K562 (cell line): Measurements from ENCODE around the gene SLC39A7. TPM values are rescaled to one million over a fixed set of nuclear protein-coding genes. Genes with fewer than 3 reads are reported as not detected.

Source experiments
- CUX1 ChIP-seq: fragments of 200-800 bp; sonication (Bioruptor generic); IDR thresholded peaks from 2 replicates; pipeline ENCODE4 v1.6.1; 2016; ENCODE audit warnings: missing genetic modification characterization, missing compliant biosample characterization
- ETS1 ChIP-seq: conservative IDR thresholded peaks from 2 replicates; pipeline ENCODE4 v1.6.1; 2011; ENCODE audit warnings: low read depth, mild to moderate bottlenecking, low read length; ENCODE audit not compliant: control insufficient read depth
- HDGF ChIP-seq: fragments of 450-650 bp; IDR thresholded peaks from 2 replicates; pipeline ENCODE4 v1.6.1; 2016
- HIVEP1 ChIP-seq: fragments of 250-450 bp; sonication (Bioruptor Pico); IDR thresholded peaks from 2 replicates; pipeline ENCODE4 v1.4.0; 2020; ENCODE audit warnings: mild to moderate bottlenecking
- MAZ ChIP-seq, 2 experiments: fragments of 450-650 bp in 1 of 2; sonication (generic) in 1 of 2; formaldehyde crosslinking; IDR thresholded peaks in 1 of 2; conservative IDR thresholded peaks in 1 of 2; 2 replicates each; pipeline versions ENCODE4 v1.4.0 to v1.5.0; 2020; ENCODE audit warnings: mild to moderate bottlenecking in 1 of 2, missing genetic modification reagents in 1 of 2
- NFE2L1 ChIP-seq: fragments of 450-650 bp; IDR thresholded peaks from 2 replicates; pipeline ENCODE4 v1.6.1; 2016; ENCODE audit warnings: missing genetic modification characterization, low read depth, mild to moderate bottlenecking, missing compliant biosample characterization, moderate library complexity, borderline replicate concordance
- RHOXF2B ChIP-seq: fragments of 250-450 bp; sonication (Bioruptor Pico); conservative IDR thresholded peaks from 2 replicates; pipeline ENCODE4 v1.5.1; 2021
- SAFB2 ChIP-seq: fragments of 200-400 bp; formaldehyde crosslinking; IDR thresholded peaks from 2 replicates; pipeline ENCODE4 v1.6.1; 2018; ENCODE audit warnings: borderline replicate concordance, low read length, low read depth, moderate library complexity; ENCODE audit not compliant: severe bottlenecking
- XRCC5 ChIP-seq: fragments of 200-400 bp; formaldehyde crosslinking; IDR thresholded peaks from 2 replicates; pipeline ENCODE4 v1.6.1; 2017; ENCODE audit warnings: low read depth, mild to moderate bottlenecking, low read length
- polyA plus RNA-seq, 8 experiments: library from polyadenylated mRNA; depleted of rRNA in 4 of 8; stranded (reverse) in 5 of 8; unstranded in 3 of 8; fragments of >200 nt; fragmentation: Nextera tagmentation in 2 of 8; fragmentation: Illumina TruSeq in 1 of 8; extraction: Ambion mirVana in 2 of 8; extraction: Trizol in 1 of 8; gene quantifications; 2 replicates each; pipeline versions ENCODE4 v1.2.1 to v1.2.3, GENCODE V29; 2011 to 2014; ENCODE audit warnings: inconsistent platforms in 1 of 8, missing spikeins in 1 of 8
- total RNA-seq, 7 experiments: library from RNA; depleted of rRNA in 6 of 7; stranded (reverse); fragments of >200 nt in 6 of 7; fragmentation: Illumina TruSeq in 2 of 7; extraction: Trizol in 2 of 7; gene quantifications; 2 replicates each; pipeline versions ENCODE4 v1.2.1 to v1.2.3, GENCODE V29; 2011 to 2021; ENCODE audit warnings: low replicate concordance in 1 of 7
- TF ChIP-seq, protein P1 (sequence below): fragments of 250-450 bp; sonication (Bioruptor Pico); IDR thresholded peaks from 2 replicates; pipeline ENCODE4 v1.4.0; 2020; ENCODE audit warnings: mild to moderate bottlenecking, moderate library complexity
- TF ChIP-seq, protein P2 (sequence below): sonication (generic); formaldehyde crosslinking; IDR thresholded peaks from 2 replicates; pipeline ENCODE4 v1.8.0; 2023; ENCODE audit warnings: missing genetic modification reagents, mild to moderate bottlenecking, borderline replicate concordance

The SLC39A7 gene
- total and polyA plus RNA-seq, 9 of the 15 experiments (the other 6 are each of a cell fraction or from before 2014, with no cell fraction given) = 21.7 to 169 (median 121) TPM

GRCh38 chr6:33199687-33200218 is 914 bp upstream of the SLC39A7 start (continued):
- TF ChIP-seq, protein P1, sequence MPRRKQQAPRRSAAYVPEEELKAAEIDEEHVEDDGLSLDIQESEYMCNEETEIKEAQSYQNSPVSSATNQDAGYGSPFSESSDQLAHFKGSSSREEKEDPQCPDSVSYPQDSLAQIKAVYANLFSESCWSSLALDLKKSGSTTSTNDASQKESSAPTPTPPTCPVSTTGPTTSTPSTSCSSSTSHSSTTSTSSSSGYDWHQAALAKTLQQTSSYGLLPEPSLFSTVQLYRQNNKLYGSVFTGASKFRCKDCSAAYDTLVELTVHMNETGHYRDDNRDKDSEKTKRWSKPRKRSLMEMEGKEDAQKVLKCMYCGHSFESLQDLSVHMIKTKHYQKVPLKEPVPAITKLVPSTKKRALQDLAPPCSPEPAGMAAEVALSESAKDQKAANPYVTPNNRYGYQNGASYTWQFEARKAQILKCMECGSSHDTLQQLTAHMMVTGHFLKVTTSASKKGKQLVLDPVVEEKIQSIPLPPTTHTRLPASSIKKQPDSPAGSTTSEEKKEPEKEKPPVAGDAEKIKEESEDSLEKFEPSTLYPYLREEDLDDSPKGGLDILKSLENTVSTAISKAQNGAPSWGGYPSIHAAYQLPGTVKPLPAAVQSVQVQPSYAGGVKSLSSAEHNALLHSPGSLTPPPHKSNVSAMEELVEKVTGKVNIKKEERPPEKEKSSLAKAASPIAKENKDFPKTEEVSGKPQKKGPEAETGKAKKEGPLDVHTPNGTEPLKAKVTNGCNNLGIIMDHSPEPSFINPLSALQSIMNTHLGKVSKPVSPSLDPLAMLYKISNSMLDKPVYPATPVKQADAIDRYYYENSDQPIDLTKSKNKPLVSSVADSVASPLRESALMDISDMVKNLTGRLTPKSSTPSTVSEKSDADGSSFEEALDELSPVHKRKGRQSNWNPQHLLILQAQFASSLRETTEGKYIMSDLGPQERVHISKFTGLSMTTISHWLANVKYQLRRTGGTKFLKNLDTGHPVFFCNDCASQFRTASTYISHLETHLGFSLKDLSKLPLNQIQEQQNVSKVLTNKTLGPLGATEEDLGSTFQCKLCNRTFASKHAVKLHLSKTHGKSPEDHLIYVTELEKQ (CRISPR knock-in tag) = no peak
- TF ChIP-seq SAFB2 (no peak), ETS1 (no peak), XRCC5 (no peak; the same call in 1 of the 2 replicates), HDGF (no peak), NFE2L1 (tag) (no peak), RHOXF2B (CRISPR knock-in tag) (no peak), CUX1 (CRISPR knock-in tag) (no peak), HIVEP1 (CRISPR knock-in tag) (no peak), MAZ (CRISPR knock-in tag; conservative IDR thresholded peaks at IDR 0.05 in 1 of 2, IDR thresholded peaks at IDR 0.05 in 1 of 2) (no peak)
- TF ChIP-seq, protein P2, sequence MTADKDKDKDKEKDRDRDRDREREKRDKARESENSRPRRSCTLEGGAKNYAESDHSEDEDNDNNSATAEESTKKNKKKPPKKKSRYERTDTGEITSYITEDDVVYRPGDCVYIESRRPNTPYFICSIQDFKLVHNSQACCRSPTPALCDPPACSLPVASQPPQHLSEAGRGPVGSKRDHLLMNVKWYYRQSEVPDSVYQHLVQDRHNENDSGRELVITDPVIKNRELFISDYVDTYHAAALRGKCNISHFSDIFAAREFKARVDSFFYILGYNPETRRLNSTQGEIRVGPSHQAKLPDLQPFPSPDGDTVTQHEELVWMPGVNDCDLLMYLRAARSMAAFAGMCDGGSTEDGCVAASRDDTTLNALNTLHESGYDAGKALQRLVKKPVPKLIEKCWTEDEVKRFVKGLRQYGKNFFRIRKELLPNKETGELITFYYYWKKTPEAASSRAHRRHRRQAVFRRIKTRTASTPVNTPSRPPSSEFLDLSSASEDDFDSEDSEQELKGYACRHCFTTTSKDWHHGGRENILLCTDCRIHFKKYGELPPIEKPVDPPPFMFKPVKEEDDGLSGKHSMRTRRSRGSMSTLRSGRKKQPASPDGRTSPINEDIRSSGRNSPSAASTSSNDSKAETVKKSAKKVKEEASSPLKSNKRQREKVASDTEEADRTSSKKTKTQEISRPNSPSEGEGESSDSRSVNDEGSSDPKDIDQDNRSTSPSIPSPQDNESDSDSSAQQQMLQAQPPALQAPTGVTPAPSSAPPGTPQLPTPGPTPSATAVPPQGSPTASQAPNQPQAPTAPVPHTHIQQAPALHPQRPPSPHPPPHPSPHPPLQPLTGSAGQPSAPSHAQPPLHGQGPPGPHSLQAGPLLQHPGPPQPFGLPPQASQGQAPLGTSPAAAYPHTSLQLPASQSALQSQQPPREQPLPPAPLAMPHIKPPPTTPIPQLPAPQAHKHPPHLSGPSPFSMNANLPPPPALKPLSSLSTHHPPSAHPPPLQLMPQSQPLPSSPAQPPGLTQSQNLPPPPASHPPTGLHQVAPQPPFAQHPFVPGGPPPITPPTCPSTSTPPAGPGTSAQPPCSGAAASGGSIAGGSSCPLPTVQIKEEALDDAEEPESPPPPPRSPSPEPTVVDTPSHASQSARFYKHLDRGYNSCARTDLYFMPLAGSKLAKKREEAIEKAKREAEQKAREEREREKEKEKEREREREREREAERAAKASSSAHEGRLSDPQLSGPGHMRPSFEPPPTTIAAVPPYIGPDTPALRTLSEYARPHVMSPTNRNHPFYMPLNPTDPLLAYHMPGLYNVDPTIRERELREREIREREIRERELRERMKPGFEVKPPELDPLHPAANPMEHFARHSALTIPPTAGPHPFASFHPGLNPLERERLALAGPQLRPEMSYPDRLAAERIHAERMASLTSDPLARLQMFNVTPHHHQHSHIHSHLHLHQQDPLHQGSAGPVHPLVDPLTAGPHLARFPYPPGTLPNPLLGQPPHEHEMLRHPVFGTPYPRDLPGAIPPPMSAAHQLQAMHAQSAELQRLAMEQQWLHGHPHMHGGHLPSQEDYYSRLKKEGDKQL (CRISPR knock-in tag) = no peak
